Right forelimb (tissue), 1 donor: ENCODE data around the gene GABARAPL2.

Experiments
- DNase-seq: peaks from one replicate; pipeline ENCODE4 v3.0.0-alpha.2; 2018

The GABARAPL2 gene

DNA sequence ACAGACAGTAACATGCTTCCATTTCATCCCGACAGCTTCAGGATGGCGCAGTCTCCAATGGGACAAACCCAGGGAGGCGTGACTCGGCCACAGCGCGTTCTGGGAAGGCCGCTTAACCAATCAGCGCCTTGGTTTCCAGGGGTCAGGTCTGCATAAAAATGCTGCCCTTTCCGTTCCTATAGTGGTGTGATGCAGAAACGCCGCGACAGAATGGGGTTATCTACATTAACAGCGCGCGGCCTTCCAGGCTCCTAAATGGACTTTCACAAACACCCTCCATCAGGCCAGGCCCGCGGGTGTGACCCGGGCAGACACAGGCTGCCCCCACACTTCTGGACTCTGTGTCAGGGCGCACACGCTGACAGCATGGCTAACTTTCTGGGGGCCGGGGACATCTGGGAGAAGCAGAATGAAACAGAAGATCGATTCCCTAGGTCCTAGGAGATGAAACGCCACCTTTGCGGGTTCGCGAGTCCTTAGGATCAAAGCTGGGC lies 10.9 kb upstream of the GABARAPL2 start:
- peak; percentile 75 for DNase-seq

DNA sequence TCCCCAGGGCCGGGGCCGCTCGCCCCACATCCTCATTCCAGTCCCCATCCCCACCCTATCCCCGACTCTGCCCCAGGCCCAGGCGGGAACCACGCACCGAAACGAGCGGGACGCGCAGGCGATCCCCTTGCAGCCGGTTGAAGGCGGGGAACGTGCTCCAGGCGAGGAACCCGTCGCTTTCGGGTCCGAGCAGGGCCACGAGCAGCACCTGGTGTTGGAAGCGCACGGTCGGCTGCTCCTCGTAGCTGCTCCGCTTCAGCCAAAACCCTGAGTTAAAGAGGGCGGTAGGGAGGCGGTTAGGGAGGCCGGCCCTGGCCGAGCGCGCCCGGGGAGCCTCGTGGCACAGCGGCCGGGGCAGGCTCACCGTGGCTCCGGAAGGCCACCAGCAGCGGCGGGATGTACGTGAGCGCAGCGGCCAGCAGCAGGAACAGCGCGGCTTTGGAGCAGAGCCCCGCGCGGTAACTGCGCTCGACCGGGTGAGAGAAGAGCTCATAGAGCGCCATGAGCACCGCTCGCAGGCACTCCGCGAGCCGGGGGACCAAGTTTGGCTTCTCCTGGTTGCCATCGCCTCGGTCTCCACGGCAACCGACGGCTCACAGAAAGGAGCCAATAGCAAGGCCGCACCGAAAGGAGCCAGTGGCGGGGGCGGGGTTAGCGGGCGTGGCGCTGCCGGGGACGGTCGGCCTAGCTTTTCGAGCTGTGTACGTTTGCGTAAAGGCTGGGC lies 10.3 kb upstream of the GABARAPL2 start, which contains the start of gene TMEM231:
Gene TMEM231 (minus strand): TSS at position 546 of the 724 bp plus-strand sequence. CDS start 43 bp downstream, at position 503.
- DNase-seq = peak; percentile 98

- DNase-seq = no peak
Observed at GRCh38 chr16:75556431-75556950, 9.7 kb upstream of the GABARAPL2 start.

DNA sequence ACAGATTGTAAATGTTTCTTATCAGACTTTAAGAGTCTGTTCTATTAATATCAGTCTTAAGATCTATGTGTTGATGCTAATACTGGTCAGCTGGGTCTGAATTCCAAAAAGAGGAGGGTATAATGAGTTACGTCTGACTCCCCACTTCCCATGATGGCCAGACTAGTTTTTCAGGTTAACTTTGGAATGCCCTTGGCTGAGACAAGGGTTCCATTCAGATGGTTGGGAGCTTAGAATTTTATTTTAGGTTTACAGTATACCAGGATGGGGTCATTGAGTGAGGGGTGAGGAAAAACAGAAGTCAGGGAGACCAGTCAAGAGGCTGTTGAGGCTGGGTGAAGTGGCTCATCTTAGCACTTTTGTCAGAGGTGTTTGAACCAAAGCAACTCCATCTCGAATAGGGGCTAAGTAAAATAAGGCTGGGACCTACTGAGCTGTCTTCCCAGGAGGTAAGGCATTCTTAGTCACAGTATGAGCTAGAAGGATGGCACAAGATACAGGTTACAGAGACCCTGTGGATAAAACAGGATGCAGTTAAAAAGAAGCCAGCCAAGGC lies 7.3 kb upstream of the GABARAPL2 start:
- no peak for DNase-seq

DNA sequence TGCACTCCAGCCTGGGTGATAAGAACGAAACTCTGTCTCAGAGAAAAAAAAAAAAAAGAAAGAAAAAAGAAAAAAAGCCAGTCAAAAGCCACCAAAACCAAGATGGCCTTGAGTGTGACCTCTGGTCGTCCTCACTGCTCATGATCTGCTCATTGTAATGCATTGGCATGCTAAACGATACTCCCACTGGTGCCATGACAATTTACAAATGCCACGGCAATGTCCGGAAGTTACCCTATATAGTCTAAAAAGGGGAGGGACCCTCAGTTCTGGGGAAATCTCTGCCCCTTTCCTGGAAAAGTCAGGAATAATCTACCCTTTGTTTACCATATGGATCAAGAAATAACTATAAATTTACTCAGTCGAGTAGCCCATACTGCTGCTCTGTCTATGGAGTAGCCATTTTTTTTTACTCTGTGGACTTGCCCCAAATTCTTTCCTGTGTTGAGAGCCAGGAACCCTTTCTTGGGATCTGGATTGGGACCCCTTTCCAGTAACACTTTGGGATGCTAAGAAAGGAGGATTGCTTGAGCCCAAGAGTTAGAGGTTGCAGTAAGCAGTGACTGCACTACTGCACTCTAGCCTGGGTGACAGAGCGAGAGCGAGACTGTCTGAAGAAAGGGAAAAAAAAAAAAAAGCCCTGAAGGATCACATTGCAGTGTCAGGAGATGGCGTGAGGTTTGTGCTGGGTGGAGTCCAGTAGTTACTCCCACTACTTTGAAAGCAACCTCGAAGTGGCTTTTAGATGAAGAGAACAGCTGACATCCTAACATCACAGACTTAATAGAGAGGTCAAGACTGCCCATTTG lies 6.4 kb upstream of the GABARAPL2 start:
- DNase-seq = no peak

DNA sequence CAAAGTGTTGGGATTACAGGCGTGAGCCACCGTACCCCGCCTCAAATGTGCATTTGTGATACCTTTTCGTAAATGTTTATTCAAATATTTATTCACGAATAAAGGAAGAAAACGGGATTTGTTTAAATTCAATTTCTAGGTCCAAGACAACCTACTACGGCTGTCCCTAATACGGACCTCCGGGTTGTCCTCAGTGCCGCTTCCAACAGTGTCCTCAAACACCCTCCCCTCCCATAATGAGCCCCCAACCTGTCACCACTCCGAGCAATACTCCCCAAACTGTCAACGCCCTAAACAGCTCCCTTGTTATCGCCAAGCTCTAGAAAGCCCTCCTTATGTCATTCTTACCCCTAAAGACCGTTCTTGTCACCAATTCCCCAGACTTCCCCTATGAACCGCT lies 539 bp upstream of the GABARAPL2 start:
- no peak for DNase-seq

DNA sequence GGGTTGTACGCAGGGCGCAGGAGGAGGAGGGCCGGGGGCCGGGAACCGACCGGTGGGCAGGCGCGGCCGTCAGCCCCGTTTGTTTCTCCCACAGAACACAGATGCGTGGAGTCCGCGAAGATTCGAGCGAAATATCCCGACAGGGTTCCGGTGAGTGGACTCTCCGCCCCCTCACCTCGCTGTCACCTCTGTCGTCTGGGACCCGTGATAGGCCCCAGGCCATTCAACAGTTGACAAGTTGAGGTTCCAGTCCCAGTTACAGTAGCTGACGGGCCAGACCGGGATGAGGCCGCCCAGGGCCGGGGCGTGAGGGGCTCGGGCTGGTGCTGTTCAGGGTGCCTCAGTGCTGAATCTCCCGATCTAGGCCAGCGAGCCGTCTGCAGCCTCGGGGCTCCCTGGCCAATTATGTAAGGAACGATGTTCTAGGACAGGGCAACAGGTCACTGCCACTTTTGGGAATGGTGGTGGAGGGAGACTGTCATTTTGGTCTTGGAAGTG lies 628 bp downstream of the GABARAPL2 start:
- no peak for DNase-seq

GRCh38 chr16:75567911-75568310 lies 1.7 kb downstream of the GABARAPL2 start:
- DNase-seq = no peak

GRCh38 chr16:75570396-75571065 lies 4.4 kb downstream of the GABARAPL2 start:
- no peak for DNase-seq

DNA sequence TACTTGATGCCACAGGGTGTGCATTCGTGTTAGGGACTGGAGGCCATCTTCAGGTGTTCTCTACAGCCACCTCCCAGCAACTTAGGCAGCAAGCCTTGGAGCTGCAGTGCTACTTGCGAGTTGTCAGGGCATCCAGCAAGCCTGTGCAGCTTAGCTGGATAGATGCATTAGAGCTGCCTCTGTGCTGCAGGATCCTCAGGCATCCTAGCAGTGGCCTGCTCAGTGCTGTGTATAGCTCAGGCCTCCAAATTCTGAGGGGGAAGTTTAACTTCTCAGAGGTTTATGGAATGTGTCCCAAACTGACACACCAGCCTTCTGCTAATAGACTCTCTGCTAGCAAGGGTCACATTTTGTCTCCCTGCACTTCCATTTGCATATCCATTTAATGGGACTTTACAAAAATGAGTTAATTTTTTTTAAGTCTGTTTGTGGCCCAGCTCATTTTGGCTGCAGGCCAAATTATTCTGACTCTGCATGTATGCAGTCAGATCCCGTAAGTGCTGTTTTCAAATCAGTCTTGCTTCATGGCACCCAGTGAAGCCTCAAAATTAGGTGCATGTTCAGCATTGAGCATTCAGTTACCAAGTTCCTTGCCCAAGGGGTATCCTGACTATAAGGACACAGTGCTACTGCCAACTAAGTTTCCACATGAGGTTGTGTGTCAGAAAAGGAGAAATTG lies 6.8 kb downstream of the GABARAPL2 start:
- DNase-seq = no peak

- DNase-seq = no peak
Observed at GRCh38 chr16:75573955-75574354, 7.8 kb downstream of the GABARAPL2 start.

GRCh38 chr16:75575958-75576357 lies 9.8 kb downstream of the GABARAPL2 start:
- DNase-seq = no peak

GRCh38 chr16:75576384-75576811 lies 10.2 kb downstream of the GABARAPL2 start:
- DNase-seq = no peak

- DNase-seq = no peak
Observed at GRCh38 chr16:75578212-75578611, 12.0 kb downstream of the GABARAPL2 start.

DNA sequence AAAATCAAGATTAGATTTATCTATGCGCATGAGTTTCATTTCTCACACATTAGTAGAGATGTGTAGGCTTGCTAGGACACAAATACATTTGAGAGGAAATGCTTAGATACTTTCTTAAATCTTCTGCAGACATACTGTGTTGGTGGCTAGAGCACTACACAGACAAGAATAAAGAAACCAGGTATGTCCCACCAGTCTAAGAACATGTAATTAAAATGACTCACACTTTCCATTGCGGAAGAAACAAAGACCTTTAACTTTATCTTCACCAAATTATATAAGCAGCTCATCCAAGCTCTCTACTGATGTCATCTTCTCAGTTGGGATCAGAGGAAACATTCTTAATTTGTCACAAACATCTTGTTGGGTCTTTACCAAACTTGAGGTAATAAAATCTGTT lies 12.5 kb downstream of the GABARAPL2 start:
- DNase-seq = no peak

DNA sequence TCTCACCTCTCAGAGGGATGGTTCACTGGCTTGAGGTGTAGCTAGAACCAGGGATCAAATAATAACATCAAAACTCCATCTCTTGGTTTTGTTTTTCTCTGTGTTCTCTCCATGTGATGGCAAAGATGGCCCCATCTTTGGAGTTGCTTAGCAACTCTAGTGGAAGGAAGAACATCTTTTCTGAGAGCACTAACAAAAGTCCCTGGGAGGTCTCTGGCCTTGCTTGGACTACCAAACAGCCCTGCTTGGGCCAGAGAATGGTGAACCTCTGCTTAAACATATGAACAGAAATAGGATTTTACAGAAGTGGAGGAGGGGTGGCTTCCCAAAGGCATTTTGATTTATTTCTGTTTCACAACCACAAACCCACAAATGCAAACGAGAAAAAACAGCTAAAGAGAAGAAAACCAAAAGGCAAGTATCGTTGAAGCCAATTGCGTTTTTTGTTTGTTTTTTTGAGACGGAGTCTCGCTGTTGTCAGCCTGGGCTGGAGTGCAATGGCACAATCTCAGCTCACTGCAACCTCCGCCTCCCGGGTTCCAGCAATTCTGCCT lies 13.2 kb downstream of the GABARAPL2 start:
- no peak for DNase-seq

DNA sequence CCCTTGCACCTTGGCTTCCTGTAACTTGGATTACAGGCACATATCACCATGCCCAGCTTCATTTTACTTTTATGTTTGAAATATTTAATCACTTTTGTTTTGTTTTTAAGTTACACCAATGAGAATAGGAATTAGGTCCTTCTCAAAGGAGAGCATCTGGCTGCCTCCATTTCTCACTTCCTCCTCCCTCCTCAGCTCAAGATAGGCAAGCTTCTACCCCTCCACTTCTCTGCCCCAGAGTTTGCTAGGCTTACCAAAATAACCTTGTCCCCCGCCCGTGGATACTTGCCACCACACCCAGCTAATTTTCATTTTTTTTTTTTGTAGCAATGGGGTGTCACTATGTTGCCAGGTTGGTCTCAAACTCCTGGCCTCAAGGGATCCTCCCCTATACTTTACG lies 17.9 kb downstream of the GABARAPL2 start:
- no peak for DNase-seq

GRCh38 chr16:75588716-75589115 lies 22.5 kb downstream of the GABARAPL2 start:
- DNase-seq = no peak

GRCh38 chr16:75589306-75589705 lies 23.1 kb downstream of the GABARAPL2 start:
- peak; percentile 71 for DNase-seq

DNA sequence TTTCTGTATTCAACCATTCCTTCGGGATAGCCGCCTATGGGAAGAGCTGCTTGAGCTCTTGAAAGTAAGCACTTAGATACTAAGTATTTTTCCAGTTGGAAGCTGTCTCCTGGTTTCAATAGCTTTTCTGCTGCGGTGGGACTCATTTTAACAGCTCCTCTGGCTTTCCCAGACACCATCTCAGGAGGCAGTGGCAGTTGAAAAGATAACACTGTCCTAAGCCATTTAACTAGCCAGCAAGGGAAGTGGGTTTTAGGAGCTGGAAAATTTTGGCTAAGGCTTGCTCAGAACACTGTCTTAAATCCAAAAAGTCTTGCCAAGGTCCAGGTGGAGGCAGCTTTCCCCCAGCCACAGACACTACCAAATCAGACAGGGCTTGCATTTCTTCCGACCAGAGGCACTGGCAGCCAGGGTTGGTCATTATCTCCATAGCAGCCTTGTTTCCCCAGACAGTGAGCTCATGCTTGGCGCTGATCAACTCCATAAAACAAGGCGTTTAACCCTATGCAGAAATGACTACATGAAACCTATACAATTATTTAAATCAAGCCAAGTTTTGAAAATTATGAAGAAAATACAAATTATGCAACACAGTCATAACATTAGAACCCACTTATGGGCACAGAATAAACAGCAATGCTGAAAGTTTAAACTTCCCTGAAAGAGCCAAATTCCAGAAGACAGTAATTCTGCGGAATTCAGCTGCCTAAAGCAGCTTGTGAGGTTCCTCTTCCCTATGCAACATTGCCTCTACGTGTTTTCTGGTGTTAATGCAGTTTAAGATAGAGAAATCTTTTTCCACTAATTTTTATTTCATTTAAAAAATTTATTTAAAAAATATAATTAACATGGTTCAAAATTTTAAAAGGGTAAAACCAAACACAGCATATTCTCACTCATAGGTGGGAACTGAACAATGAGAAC lies 25.0 kb downstream of the GABARAPL2 start:
- DNase-seq = peak; percentile 89
